ENCODE results near the gene ADAMTS18.

Gene ADAMTS18

DNA sequence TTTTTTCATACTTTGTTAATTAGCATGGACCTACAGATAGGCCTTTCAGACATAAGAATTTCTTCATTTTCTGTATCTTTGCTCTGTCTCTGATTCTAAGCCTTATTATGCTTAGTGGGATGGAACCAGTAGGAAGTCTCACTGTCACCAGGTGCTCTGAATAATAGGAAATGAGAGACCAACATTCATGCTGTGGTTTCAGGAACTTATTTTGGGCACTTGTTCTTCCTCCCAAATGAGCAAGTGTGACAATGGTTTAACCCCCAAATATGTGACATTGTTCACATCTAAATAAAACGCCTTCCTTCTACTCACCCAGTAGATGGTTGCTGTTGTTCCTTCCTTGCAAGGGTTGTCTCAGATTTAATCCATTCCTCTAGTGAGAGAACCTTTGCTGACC, 135.4 kb downstream of the ADAMTS18 start:
- no peak for DNase-seq (ENCODE audit: low spot score)
- TF ChIP-seq, protein P1, sequence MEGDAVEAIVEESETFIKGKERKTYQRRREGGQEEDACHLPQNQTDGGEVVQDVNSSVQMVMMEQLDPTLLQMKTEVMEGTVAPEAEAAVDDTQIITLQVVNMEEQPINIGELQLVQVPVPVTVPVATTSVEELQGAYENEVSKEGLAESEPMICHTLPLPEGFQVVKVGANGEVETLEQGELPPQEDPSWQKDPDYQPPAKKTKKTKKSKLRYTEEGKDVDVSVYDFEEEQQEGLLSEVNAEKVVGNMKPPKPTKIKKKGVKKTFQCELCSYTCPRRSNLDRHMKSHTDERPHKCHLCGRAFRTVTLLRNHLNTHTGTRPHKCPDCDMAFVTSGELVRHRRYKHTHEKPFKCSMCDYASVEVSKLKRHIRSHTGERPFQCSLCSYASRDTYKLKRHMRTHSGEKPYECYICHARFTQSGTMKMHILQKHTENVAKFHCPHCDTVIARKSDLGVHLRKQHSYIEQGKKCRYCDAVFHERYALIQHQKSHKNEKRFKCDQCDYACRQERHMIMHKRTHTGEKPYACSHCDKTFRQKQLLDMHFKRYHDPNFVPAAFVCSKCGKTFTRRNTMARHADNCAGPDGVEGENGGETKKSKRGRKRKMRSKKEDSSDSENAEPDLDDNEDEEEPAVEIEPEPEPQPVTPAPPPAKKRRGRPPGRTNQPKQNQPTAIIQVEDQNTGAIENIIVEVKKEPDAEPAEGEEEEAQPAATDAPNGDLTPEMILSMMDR (IDR thresholded peaks at IDR 0.05; ENCODE audit: extremely low read depth, missing control alignments), result no peak

DNA sequence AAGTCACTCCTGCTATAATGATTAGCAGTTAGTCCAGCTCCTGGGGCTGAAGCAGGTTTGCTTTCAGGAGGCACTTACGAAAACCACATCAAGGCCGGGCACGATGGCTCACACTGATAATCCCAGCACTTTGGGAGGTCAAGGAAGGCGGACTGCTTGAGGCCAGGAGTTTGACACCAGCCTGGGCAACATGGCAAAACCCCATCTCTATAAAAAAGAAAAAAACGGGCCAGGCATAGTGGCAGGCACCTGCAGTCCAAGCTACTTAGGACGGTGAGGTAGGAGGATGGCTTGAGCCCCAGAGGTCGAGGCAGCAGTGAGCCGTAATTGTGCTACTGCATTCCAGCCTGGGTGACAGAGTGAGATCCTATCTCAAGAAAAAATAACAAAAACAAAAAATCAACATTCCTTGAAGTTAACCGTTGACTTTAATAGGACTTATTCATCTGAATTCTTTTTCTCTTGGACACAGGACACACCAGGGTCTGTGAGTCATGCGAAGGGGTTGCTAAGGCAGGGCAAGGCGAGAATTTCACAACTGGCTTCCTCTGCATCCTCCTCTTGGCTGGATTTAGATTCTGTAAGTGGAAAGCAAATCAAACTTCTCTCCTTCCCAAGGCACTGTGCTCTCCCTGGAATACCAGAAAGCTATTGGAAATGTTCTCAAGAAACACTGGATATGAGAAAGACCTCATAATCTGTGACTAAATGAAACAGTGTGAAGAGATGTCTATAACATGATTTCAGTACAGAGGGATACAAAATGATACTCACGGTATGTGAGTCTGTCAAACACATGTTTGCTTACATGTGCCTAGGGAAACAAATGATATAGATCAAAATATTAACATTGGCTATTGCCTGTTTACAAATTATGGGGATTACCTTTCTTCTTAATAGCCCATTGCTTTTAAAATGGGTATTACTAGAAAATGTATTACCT, 136.1 kb downstream of the ADAMTS18 start:
- no peak for DNase-seq (ENCODE audit: low spot score)
- TF ChIP-seq, protein P1 (IDR thresholded peaks at IDR 0.05; ENCODE audit: extremely low read depth, missing control alignments), result no peak

DNA sequence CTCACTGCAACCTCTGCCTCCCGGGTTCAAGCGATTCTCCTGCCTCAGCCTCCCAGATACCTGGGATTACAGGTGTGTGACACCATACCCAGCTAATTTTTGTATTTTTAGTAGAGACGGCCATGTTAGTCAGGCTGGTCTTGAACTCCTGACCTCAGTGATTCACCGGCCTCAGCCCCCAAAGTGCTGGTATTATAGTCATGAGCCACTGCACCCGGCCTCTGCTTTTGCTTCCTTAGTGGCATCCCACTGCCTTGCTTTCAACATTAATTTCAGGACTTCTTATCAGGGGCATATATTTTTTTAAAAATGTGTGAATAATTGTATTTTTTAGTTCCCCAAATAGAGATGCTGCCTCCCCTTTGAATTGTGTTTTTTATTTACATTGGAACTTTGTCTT, 136.8 kb downstream of the ADAMTS18 start:
- TF ChIP-seq, protein P1 (IDR thresholded peaks at IDR 0.05; ENCODE audit: extremely low read depth, missing control alignments), result no peak
- no peak for DNase-seq (ENCODE audit: low spot score)

DNA sequence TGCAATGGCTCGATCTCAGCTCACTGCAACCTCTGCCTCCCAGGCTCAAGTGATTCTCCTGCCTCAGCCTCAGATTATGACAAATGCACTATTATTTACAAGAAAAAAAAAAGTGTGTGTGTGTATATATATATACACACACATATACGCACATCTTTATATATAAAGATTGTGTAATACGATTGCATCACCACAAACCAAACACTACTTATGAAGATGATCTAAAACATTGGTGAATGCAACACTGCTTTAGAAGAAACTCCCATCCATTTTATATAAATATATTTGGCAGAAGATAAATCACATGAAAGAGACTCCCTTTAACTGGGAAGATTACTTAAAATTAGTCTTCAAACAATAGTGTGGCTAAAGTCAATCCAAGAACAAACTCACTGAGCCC, 138.9 kb downstream of the ADAMTS18 start:
- TF ChIP-seq, protein P1 (IDR thresholded peaks at IDR 0.05; ENCODE audit: extremely low read depth, missing control alignments), result no peak
- no peak for DNase-seq (ENCODE audit: low spot score)

DNA sequence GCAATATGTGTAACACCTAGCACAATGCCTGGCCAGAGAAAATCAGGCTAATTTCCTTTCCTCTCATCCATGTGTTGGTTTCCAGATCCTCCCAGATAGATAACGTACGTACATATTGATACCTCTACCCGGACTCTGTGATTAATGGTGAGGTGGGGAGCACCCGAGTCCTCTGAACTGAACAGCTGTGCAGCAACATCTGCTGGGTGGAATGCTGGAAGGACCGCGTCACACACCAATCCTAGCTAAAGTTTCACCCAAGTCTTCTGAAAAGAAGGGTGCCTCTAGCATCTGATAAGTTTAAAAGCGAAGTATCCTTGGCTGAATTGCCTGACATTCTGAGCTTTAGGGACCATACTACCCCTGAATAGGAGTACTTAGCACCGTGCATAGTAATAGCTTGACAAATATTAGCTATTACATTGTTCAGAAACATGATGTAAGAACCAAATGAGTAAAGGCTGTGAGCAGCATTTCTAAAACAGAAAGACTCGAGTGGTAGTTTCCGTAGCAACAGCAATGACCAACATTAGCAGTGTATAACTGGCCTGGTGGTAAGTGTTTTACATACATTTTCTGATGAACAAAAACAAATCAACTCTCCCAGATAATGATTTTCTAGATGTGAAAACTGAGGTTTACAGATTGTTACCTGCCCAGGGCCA, 144.3 kb downstream of the ADAMTS18 start:
- DNase-seq (ENCODE audit: low spot score), result no peak
- TF ChIP-seq, protein P1 (IDR thresholded peaks at IDR 0.05; ENCODE audit: extremely low read depth, missing control alignments), result no peak

DNA sequence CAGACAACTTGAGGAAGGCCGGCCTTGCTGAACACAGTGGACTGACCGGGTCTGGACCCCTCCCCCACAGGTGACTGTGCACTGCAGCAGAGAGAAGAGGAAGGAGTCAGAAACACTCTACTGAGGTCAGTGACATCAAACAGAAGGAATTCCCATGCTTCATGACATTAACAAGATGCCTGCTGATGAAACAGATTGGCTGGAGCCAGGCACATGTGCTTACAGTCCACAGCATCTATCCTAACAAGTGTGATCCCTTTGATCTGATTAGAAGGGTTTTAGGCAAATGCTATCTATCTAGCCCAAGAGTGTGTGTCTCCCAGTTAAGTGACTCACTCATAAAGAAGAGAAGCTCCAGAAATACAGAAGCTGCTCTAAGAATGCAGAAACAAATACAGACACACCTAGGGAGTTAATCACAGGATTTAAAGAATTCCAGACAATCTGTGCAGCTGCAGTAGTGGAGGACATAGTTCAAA, 145.5 kb downstream of the ADAMTS18 start:
- DNase-seq (ENCODE audit: low spot score), result no peak
- TF ChIP-seq, protein P1 (IDR thresholded peaks at IDR 0.05; ENCODE audit: extremely low read depth, missing control alignments), result no peak

DNA sequence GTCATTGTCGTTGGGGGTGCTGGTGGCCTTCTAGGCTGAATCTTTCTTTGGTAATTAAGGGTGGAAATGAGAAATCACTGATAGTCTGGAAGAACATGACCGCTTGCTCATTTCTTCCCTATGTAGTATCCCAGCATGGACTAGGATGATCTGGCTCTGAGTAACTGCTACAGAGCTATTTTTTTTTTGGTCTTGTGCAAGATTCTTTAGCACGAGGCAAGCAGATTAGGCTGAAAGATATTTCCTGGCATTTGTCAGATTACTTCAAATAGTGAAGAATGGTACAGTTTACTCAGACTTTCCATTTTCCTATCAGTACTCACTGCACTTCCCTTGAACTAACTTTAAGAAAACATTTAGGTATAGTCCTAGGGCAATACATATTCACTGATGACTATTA, 146.6 kb downstream of the ADAMTS18 start:
- TF ChIP-seq, protein P1 (IDR thresholded peaks at IDR 0.05; ENCODE audit: extremely low read depth, missing control alignments), result no peak
- no peak for DNase-seq (ENCODE audit: low spot score)

Data from GM20000 (cell line).